Midbrain (tissue), 1 donor: ENCODE data around the gene PSMD7.

Experiments used
- DNase-seq: peaks from one replicate; lab custom pipeline; 2025; lab: John Stamatoyannopoulos, UW

PSMD7 gene

GRCh38 chr16:74296432-74297144, at the start of gene PSMD7:
TSS of gene PSMD7 (plus strand) at chr16:74296814. CDS start at chr16:74296915, 101 bp downstream.
- peak; percentile 95 for DNase-seq

GRCh38 chr16:74249254-74249653, 47.4 kb upstream of the PSMD7 start:
- no peak for DNase-seq

- DNase-seq: no peak
Observed at GRCh38 chr16:74249846-74250245, 46.8 kb upstream of the PSMD7 start.

- DNase-seq: no peak
Observed at GRCh38 chr16:74252329-74252728, 44.3 kb upstream of the PSMD7 start.

- DNase-seq: no peak
Observed at GRCh38 chr16:74253161-74253938, 43.3 kb upstream of the PSMD7 start.

GRCh38 chr16:74257061-74257460, 39.6 kb upstream of the PSMD7 start:
- no peak for DNase-seq

- no peak for DNase-seq
Observed at GRCh38 chr16:74261068-74261467, 35.5 kb upstream of the PSMD7 start.

- DNase-seq: no peak
Observed at GRCh38 chr16:74264811-74265210, 31.8 kb upstream of the PSMD7 start.

- no peak for DNase-seq
Observed at GRCh38 chr16:74268372-74268782, 28.2 kb upstream of the PSMD7 start.

- no peak for DNase-seq
Observed at GRCh38 chr16:74271872-74272271, 24.7 kb upstream of the PSMD7 start.

- no peak for DNase-seq
Observed at GRCh38 chr16:74275031-74275636, 21.5 kb upstream of the PSMD7 start.

GRCh38 chr16:74275711-74276110, 20.9 kb upstream of the PSMD7 start:
- no peak for DNase-seq

GRCh38 chr16:74277974-74278373, 18.6 kb upstream of the PSMD7 start:
- DNase-seq: no peak

- DNase-seq: no peak
Observed at GRCh38 chr16:74279266-74279665, 17.3 kb upstream of the PSMD7 start.

- no peak for DNase-seq
Observed at GRCh38 chr16:74279805-74280204, 16.8 kb upstream of the PSMD7 start.

- no peak for DNase-seq
Observed at GRCh38 chr16:74280448-74280847, 16.2 kb upstream of the PSMD7 start.

- DNase-seq: no peak
Observed at GRCh38 chr16:74281300-74281699, 15.3 kb upstream of the PSMD7 start.

- no peak for DNase-seq
Observed at GRCh38 chr16:74283716-74284115, 12.9 kb upstream of the PSMD7 start.

GRCh38 chr16:74288065-74288464, 8.5 kb upstream of the PSMD7 start:
- no peak for DNase-seq

GRCh38 chr16:74290356-74290755, 6.3 kb upstream of the PSMD7 start:
- DNase-seq: no peak

- no peak for DNase-seq
Observed at GRCh38 chr16:74291176-74291575, 5.4 kb upstream of the PSMD7 start.

GRCh38 chr16:74291577-74292208, 4.9 kb upstream of the PSMD7 start:
- no peak for DNase-seq

GRCh38 chr16:74296104-74296431, 546 bp upstream of the PSMD7 start:
- no peak for DNase-seq
